Measurements from ENCODE around the gene CD63. TPM values are rescaled to one million over a fixed set of nuclear protein-coding genes. Genes with fewer than 3 reads are reported as not detected.

CD63 gene
- total and polyA plus RNA-seq, 2 donors from 2014 or later, result 1,130 to 1,381 TPM

DNA sequence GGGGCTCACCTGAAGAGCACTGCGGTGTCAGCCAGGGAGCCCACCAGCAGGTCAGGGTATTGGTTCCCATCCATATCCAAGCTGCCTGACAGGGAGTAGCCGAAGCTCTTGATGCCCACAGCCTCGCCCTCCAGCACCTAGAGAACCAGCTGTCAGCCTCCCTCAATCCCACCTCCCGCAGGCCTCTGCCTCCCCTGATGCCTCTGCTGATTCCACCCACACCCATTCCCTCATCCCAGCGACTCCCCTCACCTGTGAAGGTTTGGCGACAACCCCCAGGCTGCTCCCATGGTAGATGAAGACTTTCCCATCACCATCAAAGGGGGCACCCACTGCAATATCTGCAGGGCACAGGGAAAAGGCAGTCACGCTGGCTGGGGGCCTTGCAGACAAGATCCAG lies 31.1 kb downstream of the CD63 start:
- FAIRE-seq, result no peak
- no peaks in the 10 kb centered on the region for H3K9me3 ChIP-seq (ENCODE audit: control insufficient read depth in 2 of 3, insufficient read depth in 1 of 3, low read length in 3 of 3)
- no peaks in the 10 kb centered on the region for H3K36me3 ChIP-seq (ENCODE audit: control insufficient read depth in 2 of 3, insufficient read depth in 3 of 3, low read length in 3 of 3)
- no peak overlapping the region for H3K9ac ChIP-seq (ENCODE audit: low read length in 3 of 3)
- no peak overlapping the region for H3K4me3 ChIP-seq (ENCODE audit: low read length in 3 of 3)
- intact Hi-C loops (cut with DNase I), result no loop called here
- peaks cover 0 to 1% (median 0%) of the 10 kb centered on the region in 3 donors for H3K4me1 ChIP-seq (ENCODE audit: control insufficient read depth in 2 of 3, insufficient read depth in 2 of 3, low read depth in 1 of 3, low read length in 3 of 3)
- no peak overlapping the region for H3K27ac ChIP-seq (ENCODE audit: low read depth in 2 of 2, low read length in 2 of 2)
- no peak for TF ChIP-seq CTCF (IDR thresholded peaks at IDR 0.05; ENCODE audit: borderline replicate concordance, extremely low read depth, insufficient read depth)
- peak in 1 of 5 donors; percentile 24 for DNase-seq
- no peaks in the 10 kb centered on the region for H3K27me3 ChIP-seq (ENCODE audit: control insufficient read depth, insufficient read depth, low read length)

DNA sequence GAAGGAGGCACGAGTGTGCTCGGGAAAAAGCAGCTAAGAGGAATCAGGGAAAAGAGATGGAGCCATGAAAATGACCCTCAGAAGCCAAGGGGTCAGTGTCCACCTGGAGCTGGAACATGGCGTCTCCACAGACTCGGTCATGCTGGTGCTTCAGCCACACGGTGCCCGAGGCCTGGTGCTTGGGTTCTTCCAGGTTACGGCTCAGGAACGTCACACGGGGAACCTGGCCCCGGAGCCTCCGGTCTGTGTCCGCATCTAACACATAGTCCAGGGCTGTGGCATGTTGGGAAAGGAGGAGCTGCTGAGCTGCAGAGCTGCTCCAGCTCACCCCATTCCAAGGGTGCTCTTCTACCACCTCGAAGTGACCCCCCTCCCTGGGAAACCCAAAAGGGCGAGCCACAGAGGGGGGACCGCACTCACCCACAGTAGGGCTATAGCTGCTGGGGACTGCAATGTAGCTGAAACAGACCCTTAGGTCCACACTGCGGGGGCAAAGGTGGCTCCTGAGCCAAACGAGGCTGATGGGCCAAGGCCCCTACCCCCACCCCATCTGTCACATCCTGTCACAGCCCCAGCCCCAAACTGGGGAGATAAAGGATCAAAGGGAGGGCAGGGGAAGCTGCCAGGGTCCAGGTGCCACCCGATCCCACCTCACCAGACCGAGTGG lies 31.9 kb downstream of the CD63 start:
- H3K27ac ChIP-seq (ENCODE audit: low read depth in 2 of 2, low read length in 2 of 2), result no peak overlapping the region
- H3K27me3 ChIP-seq (ENCODE audit: control insufficient read depth, insufficient read depth, low read length), result no peaks in the 10 kb centered on the region
- no peak overlapping the region for H3K9ac ChIP-seq (ENCODE audit: low read length in 3 of 3)
- H3K9me3 ChIP-seq (ENCODE audit: control insufficient read depth in 2 of 3, insufficient read depth in 1 of 3, low read length in 3 of 3), result no peaks in the 10 kb centered on the region
- DNase-seq, result peak in 1 of 5 donors; percentile 25
- H3K4me3 ChIP-seq (ENCODE audit: low read length in 3 of 3), result no peak overlapping the region
- H3K4me1 ChIP-seq (ENCODE audit: control insufficient read depth in 2 of 3, insufficient read depth in 2 of 3, low read depth in 1 of 3, low read length in 3 of 3), result no peaks in the 10 kb centered on the region
- FAIRE-seq, result no peak
- no peak for TF ChIP-seq CTCF (IDR thresholded peaks at IDR 0.05; ENCODE audit: borderline replicate concordance, extremely low read depth, insufficient read depth)
- H3K36me3 ChIP-seq (ENCODE audit: control insufficient read depth in 2 of 3, insufficient read depth in 3 of 3, low read length in 3 of 3), result no peaks in the 10 kb centered on the region
- intact Hi-C loops (cut with DNase I), result no loop called here

DNA sequence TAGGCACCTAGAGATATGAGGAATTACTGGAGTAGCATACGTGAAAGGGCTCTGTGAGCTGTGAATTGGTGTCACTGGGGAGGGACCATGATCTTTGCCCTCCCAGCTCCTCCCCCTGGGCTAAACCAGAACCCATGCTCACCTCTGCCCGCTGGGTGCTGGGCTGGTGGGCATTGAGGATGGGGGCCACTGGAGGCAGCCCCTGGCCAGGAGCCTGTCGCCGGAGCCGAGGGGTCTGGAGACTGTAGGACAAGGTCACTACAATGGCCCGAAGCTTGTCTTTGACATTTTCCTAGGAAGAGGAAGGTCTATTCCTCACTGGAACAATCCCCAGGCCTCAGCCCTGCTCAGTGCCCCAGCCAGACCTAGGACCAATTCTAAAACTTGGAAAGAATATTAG lies 32.7 kb downstream of the CD63 start:
- Histone ChIP-seq H3K4me1 (ENCODE audit: control insufficient read depth in 2 of 3, insufficient read depth in 2 of 3, low read depth in 1 of 3, low read length in 3 of 3) (no peaks in the 10 kb centered on the region), H3K27me3 (ENCODE audit: control insufficient read depth, insufficient read depth, low read length) (no peaks in the 10 kb centered on the region), H3K9ac (ENCODE audit: low read length in 3 of 3) (no peak overlapping the region), H3K27ac (ENCODE audit: low read depth in 2 of 2, low read length in 2 of 2) (no peak overlapping the region), H3K9me3 (ENCODE audit: control insufficient read depth in 2 of 3, insufficient read depth in 1 of 3, low read length in 3 of 3) (no peaks in the 10 kb centered on the region), H3K36me3 (ENCODE audit: control insufficient read depth in 2 of 3, insufficient read depth in 3 of 3, low read length in 3 of 3) (no peaks in the 10 kb centered on the region), H3K4me3 (ENCODE audit: low read length in 3 of 3) (no peak overlapping the region)
- TF ChIP-seq CTCF (IDR thresholded peaks at IDR 0.05; ENCODE audit: borderline replicate concordance, extremely low read depth, insufficient read depth), result no peak
- intact Hi-C loops (cut with DNase I), result no loop called here
- DNase-seq, result peak in 1 of 5 donors; percentile 9
- FAIRE-seq, result no peak

DNA sequence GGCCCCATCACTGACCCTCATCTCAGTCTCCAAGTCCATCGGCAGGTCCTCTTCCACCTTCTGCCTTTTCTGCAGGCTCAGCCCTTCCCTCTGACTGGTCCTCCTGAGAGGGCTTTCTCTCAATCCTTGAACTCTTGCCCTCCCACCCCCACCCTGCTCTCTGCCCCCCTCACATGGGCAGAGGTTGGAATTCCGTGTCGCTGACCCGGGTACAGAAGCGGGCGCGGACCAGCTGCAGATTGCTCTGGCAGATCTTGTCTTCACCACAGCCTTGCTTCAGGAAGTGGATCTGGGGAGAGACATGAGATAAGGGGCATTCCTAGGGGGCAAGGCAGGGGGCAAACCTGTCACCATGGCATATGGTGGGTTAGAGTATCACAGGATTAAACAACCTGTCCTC lies 33.5 kb downstream of the CD63 start:
- no peak for TF ChIP-seq CTCF (IDR thresholded peaks at IDR 0.05; ENCODE audit: borderline replicate concordance, extremely low read depth, insufficient read depth)
- intact Hi-C loops (cut with DNase I), result no loop called here
- Histone ChIP-seq H3K4me3 (ENCODE audit: low read length in 3 of 3) (no peak overlapping the region), H3K27me3 (ENCODE audit: control insufficient read depth, insufficient read depth, low read length) (no peaks in the 10 kb centered on the region), H3K9me3 (ENCODE audit: control insufficient read depth in 2 of 3, insufficient read depth in 1 of 3, low read length in 3 of 3) (no peaks in the 10 kb centered on the region), H3K4me1 (ENCODE audit: control insufficient read depth in 2 of 3, insufficient read depth in 2 of 3, low read depth in 1 of 3, low read length in 3 of 3) (no peaks in the 10 kb centered on the region), H3K36me3 (ENCODE audit: control insufficient read depth in 2 of 3, insufficient read depth in 3 of 3, low read length in 3 of 3) (no peaks in the 10 kb centered on the region), H3K27ac (ENCODE audit: low read depth in 2 of 2, low read length in 2 of 2) (no peak overlapping the region), H3K9ac (ENCODE audit: low read length in 3 of 3) (no peak overlapping the region)
- DNase-seq, result peak in 1 of 5 donors; percentile 19
- no peak for FAIRE-seq

Data from kidney (tissue), 14 donors.